GM19372 (cell line): ENCODE data around the gene BBS2.
"Not testable (repeated sequence)": the region's sequence is repeated elsewhere in the genome, so short reads cannot be mapped to it uniquely, and the experiment has no call there.

Experiments used
- ATAC-seq: cut with Tn5 transposase; IDR thresholded peaks from one replicate; pipeline ENCODE4 v1.9.1; 2021; ENCODE audit warnings: mild to moderate bottlenecking, low read depth, moderate library complexity; ENCODE audit not compliant: unreplicated experiment

The BBS2 gene

GRCh38 chr16:56525236-56525635, 5.4 kb upstream of the BBS2 start:
- no peak for ATAC-seq

- no peak for ATAC-seq
These were observed 390 bp upstream of the BBS2 start for GRCh38 chr16:56520251-56520577.

- no peak for ATAC-seq
These were observed 1.4 kb downstream of the BBS2 start for GRCh38 chr16:56518425-56518824.

GRCh38 chr16:56517206-56517605, 2.6 kb downstream of the BBS2 start:
- no peak for ATAC-seq

GRCh38 chr16:56515665-56516064, 4.2 kb downstream of the BBS2 start:
- ATAC-seq, result no peak

GRCh38 chr16:56514845-56515244, 5.0 kb downstream of the BBS2 start:
- no peak for ATAC-seq

- ATAC-seq, result no peak
These were observed 5.9 kb downstream of the BBS2 start for GRCh38 chr16:56513972-56514371.

- ATAC-seq, result no peak
These were observed 6.7 kb downstream of the BBS2 start for GRCh38 chr16:56513091-56513490.

- ATAC-seq, result no peak
These were observed 7.8 kb downstream of the BBS2 start for GRCh38 chr16:56512025-56512424.

- no peak for ATAC-seq
These were observed 9.3 kb downstream of the BBS2 start for GRCh38 chr16:56510544-56510943.

- no peak for ATAC-seq
These were observed 12.9 kb downstream of the BBS2 start for GRCh38 chr16:56506941-56507340.

GRCh38 chr16:56505181-56505580, 14.6 kb downstream of the BBS2 start:
- ATAC-seq, result no peak

GRCh38 chr16:56493815-56494214, 26.0 kb downstream of the BBS2 start:
- ATAC-seq, result no peak

GRCh38 chr16:56493126-56493525, 26.7 kb downstream of the BBS2 start:
- no peak for ATAC-seq

GRCh38 chr16:56491657-56492261, 28.1 kb downstream of the BBS2 start:
- no peak for ATAC-seq

GRCh38 chr16:56488868-56489267, 31.0 kb downstream of the BBS2 start:
- not testable (repeated sequence) for ATAC-seq

- ATAC-seq, result no peak
These were observed 31.8 kb downstream of the BBS2 start for GRCh38 chr16:56488035-56488434.

GRCh38 chr16:56483394-56483793, 36.4 kb downstream of the BBS2 start:
- ATAC-seq, result no peak

GRCh38 chr16:56482683-56483236, 37.1 kb downstream of the BBS2 start:
- ATAC-seq, result no peak

- ATAC-seq, result no peak
These were observed 38.2 kb downstream of the BBS2 start for GRCh38 chr16:56481468-56482122.

GRCh38 chr16:56480776-56481467, 38.9 kb downstream of the BBS2 start:
- ATAC-seq, result no peak

GRCh38 chr16:56479469-56479868, 40.4 kb downstream of the BBS2 start:
- no peak for ATAC-seq
